HL-60 (cell line): ENCODE measurements around the gene MRTO4.

Experiments used
- GABPA ChIP-seq: IDR thresholded peaks from 2 replicates; pipeline ENCODE4 v1.6.1; 2012; ENCODE audit warnings: low read depth
- POLR2AphosphoS5 ChIP-seq: IDR thresholded peaks from 2 replicates; pipeline ENCODE4 v1.6.1; 2012; ENCODE audit warnings: low read depth
- REST ChIP-seq: IDR thresholded peaks from 2 replicates; pipeline ENCODE4 v1.6.1; 2012; ENCODE audit warnings: low read depth; ENCODE audit not compliant: insufficient replicate concordance
- TF ChIP-seq, protein P1 (sequence below): IDR thresholded peaks from one replicate; pipeline ENCODE4 v1.5.1; 2011; ENCODE audit warnings: low read length, control low read depth, inconsistent platforms; ENCODE audit not compliant: insufficient read depth

GRCh38 chr1:19284881-19285280 is 33.3 kb downstream of the MRTO4 start:
- TF ChIP-seq POLR2AphosphoS5 = no peak
- TF ChIP-seq, protein P1, sequence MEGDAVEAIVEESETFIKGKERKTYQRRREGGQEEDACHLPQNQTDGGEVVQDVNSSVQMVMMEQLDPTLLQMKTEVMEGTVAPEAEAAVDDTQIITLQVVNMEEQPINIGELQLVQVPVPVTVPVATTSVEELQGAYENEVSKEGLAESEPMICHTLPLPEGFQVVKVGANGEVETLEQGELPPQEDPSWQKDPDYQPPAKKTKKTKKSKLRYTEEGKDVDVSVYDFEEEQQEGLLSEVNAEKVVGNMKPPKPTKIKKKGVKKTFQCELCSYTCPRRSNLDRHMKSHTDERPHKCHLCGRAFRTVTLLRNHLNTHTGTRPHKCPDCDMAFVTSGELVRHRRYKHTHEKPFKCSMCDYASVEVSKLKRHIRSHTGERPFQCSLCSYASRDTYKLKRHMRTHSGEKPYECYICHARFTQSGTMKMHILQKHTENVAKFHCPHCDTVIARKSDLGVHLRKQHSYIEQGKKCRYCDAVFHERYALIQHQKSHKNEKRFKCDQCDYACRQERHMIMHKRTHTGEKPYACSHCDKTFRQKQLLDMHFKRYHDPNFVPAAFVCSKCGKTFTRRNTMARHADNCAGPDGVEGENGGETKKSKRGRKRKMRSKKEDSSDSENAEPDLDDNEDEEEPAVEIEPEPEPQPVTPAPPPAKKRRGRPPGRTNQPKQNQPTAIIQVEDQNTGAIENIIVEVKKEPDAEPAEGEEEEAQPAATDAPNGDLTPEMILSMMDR = no peak
- no peak for TF ChIP-seq GABPA
- TF ChIP-seq REST = no peak
